GM18870 (cell line): ENCODE results near the gene FNDC8.
A peak's percentile ranks its signal among the peaks of the same experiment; 100 is the strongest.
"Not testable (repeated sequence)": the region's sequence is repeated elsewhere in the genome, so short reads cannot be mapped to it uniquely, and the experiment has no call there.

Experiments used
- ATAC-seq: cut with Tn5 transposase; IDR thresholded peaks from one replicate; pipeline ENCODE4 v1.9.1; 2021; ENCODE audit warnings: moderate library complexity; ENCODE audit not compliant: unreplicated experiment

The FNDC8 gene

GRCh38 chr17:35141681-35142466 is 20.5 kb downstream of the FNDC8 start, which contains the start of gene NLE1:
TSS of gene NLE1 (minus strand) at chr17:35142303. CDS start at chr17:35142275, 28 bp downstream.
- peak; percentile 61 for ATAC-seq

GRCh38 chr17:35142467-35142796 is 21.0 kb downstream of the FNDC8 start:
- ATAC-seq: peak; percentile 15

GRCh38 chr17:35144840-35145239 is 23.4 kb downstream of the FNDC8 start:
- no peak for ATAC-seq

GRCh38 chr17:35146214-35146833 is 24.9 kb downstream of the FNDC8 start:
- ATAC-seq: no peak

- no peak for ATAC-seq
Measured at GRCh38 chr17:35147375-35147905, 26.0 kb downstream of the FNDC8 start, which contains the start of gene UNC45B. TSS of gene UNC45B (plus strand) at chr17:35147817. CDS start at chr17:35148264, 447 bp downstream.

- no peak for ATAC-seq
Measured at GRCh38 chr17:35148144-35148543, 26.7 kb downstream of the FNDC8 start.

- ATAC-seq: no peak
Measured at GRCh38 chr17:35149941-35150340, 28.5 kb downstream of the FNDC8 start.

GRCh38 chr17:35151080-35151479 is 29.7 kb downstream of the FNDC8 start:
- ATAC-seq: not testable (repeated sequence)

- ATAC-seq: no peak
Measured at GRCh38 chr17:35152421-35153140, 31.2 kb downstream of the FNDC8 start.

GRCh38 chr17:35154196-35155165 is 33.1 kb downstream of the FNDC8 start:
- no peak for ATAC-seq

GRCh38 chr17:35155246-35155645 is 33.8 kb downstream of the FNDC8 start:
- no peak for ATAC-seq

- ATAC-seq: no peak
Measured at GRCh38 chr17:35159940-35160339, 38.5 kb downstream of the FNDC8 start.

GRCh38 chr17:35160354-35161201 is 39.2 kb downstream of the FNDC8 start:
- ATAC-seq: no peak

- no peak for ATAC-seq
Measured at GRCh38 chr17:35161281-35161761, 39.9 kb downstream of the FNDC8 start.

GRCh38 chr17:35162755-35163154 is 41.3 kb downstream of the FNDC8 start:
- ATAC-seq: no peak

GRCh38 chr17:35163886-35164285 is 42.5 kb downstream of the FNDC8 start:
- no peak for ATAC-seq

- no peak for ATAC-seq
Measured at GRCh38 chr17:35164716-35165115, 43.3 kb downstream of the FNDC8 start.

- ATAC-seq: no peak
Measured at GRCh38 chr17:35166526-35166925, 45.1 kb downstream of the FNDC8 start.

- ATAC-seq: no peak
Measured at GRCh38 chr17:35167046-35167445, 45.6 kb downstream of the FNDC8 start.
